GM18499 (cell line): ENCODE results near the gene DDX24.

Experiments used
- ATAC-seq: cut with Tn5 transposase; IDR thresholded peaks from one replicate; pipeline ENCODE4 v1.9.1; 2021; ENCODE audit warnings: moderate number of reproducible peaks; ENCODE audit not compliant: insufficient read depth, unreplicated experiment

DDX24 gene

DNA sequence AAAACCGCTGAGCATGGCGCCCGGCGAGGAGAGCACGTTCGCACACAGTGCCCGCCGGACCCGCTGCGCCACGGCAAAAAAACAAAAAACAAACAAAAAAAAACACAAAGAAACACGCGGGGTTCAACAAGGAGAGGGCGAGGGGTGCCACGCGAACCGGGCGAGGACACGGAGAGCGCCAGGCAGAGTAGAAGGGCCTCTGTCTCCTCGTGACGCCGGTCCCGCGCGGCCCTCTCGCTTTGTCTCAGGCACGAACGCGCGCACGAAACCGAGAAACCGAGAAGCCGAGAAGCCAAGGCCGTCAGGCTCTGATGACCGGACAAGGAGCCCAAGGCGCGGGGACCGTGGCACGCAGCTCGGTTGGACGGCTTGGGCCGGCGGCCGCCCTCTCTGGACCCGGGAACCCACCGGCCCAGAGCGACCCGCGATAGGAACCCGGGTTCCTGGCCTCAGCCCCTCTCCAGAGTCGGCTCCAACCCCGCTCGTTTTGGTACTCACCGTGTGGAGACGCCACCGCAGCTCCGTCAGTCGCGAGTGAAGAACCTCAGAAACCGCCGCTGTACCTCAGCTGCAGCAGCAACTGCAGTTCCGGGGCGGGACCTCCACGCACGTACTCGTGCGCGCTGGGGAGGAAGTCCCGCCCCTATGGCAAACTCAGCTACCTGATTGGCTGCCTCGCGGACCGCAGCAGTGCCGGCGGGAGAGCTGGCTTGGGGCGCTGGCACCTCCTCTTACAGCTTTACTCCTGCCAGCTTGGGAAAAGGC, at the start of gene DDX24, which contains the start of gene IFI27L1:
Gene DDX24 (minus strand): TSS at position 582 of the 765 bp plus-strand sequence. CDS start 1,460 bp downstream, outside the sequence.
Gene IFI27L1 (plus strand): TSS at position 690 of the 765 bp plus-strand sequence. CDS start 15,628 bp downstream, outside the sequence.
- peak; percentile 91 for ATAC-seq

GRCh38 chr14:94129758-94130414, 48.9 kb upstream of the DDX24 start:
- no peak for ATAC-seq

DNA sequence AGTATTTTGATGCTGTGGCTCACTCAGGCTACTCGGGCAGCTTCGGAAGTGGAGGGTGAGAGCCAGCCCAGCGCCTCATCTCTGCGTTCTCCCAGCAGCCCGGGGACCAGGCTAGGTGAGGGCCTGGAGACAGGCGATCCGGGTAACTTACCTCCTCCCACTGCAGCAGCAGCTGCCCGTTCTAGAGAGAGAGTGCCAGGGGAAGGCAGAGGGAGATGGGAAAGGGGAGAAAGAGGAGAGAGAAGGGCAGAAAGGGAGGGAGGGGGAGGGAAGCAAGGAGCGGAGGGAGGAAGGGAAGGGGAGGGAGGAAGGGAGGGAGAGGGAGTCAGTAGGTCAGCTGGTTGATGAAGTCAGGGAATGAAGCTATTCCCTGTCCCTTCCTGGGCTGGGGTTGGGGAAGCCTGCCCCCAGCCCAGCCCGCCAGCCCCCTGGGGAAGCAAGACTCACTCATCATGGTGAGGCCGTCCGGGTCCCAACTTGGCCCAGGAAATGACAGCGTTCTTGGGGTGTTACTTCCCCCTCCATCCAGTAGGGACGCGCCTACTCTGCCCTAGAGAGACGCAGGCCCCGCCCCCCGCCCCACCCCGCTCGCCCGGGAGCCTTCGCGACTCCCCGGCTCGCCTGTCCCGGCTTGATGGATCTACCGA, 48.2 kb upstream of the DDX24 start, which contains the start of gene IFI27L2:
Gene IFI27L2 (minus strand): TSS at position 494 of the 647 bp plus-strand sequence. CDS start 40 bp downstream, at position 454.
- no peak for ATAC-seq

DNA sequence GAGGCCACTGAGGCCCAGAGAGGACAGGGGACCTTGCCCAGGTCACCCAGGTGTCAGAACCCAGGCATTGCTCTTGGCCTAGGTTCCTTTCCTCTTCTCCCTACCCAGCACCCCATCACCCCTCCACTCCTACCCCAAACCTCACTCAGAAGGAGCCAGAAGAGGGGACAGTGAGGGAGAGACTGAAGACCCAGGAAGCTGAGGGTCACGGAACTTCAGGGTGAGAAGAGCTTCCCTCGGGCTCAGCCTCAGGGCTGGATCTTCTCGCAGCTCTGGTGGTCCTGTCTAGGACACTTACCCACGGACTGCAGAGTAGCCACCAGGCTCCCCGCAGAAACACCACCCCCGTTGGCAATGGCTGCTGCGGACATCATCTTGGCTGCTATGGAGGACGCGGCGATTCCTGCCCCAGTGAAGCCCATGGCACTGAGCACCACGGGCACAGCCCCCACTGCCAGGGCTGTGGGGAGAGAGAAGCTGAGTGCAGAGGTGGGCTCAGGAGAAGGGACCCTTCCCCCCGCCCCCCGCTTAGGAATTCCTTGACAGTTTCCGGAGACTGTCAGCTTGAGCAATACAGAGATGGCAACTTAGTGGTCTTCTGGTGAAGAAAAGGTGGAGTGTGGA, 47.3 kb upstream of the DDX24 start:
- no peak for ATAC-seq

DNA sequence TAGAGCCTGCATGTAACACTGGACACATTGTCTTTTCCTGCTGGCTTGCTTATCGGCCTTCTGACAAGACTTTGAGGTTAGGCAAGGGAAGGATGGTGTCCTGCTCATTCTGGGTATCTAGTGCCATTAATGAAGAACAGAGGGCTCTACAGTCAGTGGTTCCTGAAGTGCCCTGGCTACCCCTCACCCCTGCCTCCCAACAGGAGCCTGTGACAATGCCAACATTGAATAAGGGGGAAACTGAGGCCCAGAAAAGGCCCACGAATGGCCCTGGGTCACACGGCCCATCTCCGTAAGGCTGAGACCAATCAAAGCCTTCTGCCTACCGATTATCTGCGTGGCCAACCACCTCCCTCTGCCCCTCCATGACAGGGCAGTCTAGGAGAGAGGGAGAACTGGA, 46.3 kb upstream of the DDX24 start:
- no peak for ATAC-seq

- ATAC-seq = no peak
Observed at GRCh38 chr14:94126800-94127199, 45.8 kb upstream of the DDX24 start.

DNA sequence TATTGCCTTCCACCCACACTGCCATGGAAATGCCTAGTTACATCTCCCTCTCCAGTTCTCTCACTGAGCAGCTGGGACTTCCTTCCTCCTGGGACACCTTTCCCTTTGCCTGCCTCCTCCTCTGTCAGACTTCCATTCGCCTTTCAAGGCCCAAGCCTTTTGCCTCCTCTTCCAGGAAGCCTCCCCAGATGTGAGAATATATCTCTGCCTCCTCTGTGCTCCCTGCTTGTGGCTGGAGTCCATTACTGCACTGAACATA, 45.3 kb upstream of the DDX24 start:
- no peak for ATAC-seq

DNA sequence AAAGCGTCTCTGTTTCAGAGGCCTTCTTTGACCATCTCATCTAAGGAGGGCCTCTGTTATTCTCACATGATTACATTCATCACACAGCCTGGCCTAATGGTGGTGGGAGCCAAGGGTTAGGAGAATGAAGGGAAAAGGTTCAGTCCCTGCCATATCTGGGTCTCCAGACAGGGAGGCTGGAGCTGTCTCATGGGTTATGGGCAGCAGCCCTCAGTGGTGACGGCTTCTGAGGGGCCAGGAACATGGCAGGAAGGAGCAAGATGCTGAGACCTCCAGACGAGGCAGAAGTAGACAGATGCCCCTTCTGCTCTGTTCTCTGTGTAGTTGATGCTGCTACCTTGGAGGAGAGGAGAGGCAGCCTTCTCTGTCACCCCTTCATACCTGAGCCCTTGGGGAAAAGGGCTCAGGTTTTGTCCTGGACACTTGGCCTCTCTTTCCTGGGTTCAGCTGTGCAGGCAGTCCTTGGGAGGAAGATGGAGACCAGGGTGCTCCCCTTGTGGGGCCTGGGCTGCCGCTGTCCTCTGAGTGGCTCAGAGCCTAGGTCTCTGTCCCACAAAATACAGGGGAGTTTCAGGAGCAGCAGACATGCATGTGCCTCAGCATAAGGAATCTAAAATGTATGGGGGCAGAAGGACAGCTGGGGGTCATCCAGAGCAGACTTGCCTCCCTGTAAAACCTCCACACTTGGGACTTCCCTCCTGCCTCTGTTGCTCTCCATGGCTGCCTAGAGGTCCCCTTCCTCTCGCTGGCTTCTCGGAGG, 44.8 kb upstream of the DDX24 start:
- ATAC-seq = no peak

- no peak for ATAC-seq
Observed at GRCh38 chr14:94124582-94125377, 43.8 kb upstream of the DDX24 start.

DNA sequence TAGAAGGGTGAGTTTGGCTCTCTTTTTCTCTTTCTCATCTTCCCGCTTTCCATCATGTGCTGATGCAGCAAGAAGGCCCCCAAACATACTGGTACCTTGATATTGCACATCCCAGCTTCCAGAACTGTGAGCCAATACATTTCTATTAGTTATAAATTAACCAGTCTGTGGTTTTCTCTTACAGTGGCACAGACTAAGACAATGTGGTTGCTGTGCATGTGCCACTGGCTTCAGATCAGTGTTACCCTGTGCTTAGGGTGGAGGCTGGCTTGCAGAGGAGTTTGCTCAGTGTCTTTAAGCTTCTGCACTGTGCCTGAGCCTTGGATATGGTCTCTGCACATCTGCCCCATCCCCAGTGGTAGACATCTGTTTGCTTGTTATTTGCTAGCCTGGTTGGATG, 42.9 kb upstream of the DDX24 start:
- ATAC-seq = no peak

DNA sequence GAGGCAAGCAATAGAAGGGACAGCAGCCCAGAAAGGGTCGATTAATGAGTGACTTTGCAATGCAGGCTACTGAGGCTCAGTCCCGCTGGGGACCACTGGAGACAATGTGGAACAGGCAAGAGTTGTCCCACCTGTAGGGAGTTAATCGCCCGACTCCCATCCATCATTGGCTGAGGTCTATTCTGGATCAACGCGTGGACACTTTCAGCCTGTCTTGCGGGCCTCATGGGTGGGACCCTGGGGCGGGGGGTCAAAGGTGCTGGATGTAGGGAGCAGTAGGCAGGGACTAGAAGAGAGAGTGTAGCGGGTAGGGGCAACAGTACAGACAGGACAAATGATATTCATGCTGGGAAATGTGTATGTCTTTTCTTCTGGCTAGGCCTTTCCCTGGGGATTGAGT, 42.3 kb upstream of the DDX24 start:
- ATAC-seq = no peak

- ATAC-seq = no peak
Observed at GRCh38 chr14:94122438-94122837, 41.4 kb upstream of the DDX24 start.

GRCh38 chr14:94121485-94121884, 40.5 kb upstream of the DDX24 start:
- ATAC-seq = no peak

- ATAC-seq = no peak
Observed at GRCh38 chr14:94120667-94121340, 39.8 kb upstream of the DDX24 start.

DNA sequence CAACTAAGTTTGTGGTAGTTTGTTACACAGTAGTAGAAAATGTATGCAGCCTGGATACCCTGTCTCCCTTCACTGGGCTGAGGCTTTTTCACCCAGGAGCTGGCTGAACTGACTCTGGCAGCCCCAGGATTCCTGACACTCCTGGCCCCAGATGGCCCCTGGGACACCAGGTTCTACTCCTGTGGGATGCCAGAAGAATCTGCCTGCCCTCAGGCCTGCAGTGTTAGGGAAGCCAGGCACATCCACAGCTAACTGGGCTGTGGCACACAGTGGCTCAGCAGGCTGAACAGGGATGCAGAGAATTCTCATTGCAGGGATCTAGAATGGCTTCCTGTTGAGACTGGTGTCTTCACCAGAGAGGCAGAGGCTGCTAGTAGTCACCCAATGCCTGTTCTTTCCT, 38.1 kb upstream of the DDX24 start:
- no peak for ATAC-seq

- ATAC-seq = no peak
Observed at GRCh38 chr14:94117856-94118255, 36.9 kb upstream of the DDX24 start.

DNA sequence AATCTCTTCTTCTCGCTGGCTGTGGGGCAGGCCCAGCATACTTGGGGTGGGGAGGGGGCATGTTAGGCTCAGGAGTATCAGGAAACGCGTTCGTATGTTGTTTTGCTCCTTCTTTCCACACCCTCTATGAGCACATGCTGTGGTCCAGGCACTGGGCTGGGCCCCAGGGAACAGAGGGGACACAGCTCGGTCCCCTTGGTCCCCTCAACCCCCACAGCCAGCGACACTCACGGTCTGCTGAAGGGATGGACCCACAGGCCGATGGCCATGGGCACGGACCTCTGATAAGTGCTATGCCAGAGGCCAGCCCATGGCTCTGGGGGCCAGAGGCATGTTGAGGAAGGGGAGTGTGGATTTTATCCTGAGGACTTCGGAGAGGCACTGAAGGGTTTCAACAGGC, 35.7 kb upstream of the DDX24 start:
- ATAC-seq = no peak

DNA sequence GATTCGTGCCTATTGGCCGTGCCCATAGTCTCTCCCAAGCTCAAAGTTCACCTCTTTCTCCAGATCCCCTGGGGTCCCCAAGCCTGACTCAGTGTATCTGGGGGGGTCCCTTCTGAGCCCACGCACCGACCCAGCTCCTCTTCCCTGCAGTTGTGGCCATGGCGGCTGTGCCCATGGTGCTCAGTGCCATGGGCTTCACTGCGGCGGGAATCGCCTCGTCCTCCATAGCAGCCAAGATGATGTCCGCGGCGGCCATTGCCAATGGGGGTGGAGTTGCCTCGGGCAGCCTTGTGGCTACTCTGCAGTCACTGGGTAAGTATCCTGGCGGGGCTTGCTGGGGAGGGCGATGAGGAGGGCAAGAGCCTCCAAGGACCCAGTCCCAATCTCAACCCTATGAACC, 34.6 kb upstream of the DDX24 start:
- no peak for ATAC-seq

DNA sequence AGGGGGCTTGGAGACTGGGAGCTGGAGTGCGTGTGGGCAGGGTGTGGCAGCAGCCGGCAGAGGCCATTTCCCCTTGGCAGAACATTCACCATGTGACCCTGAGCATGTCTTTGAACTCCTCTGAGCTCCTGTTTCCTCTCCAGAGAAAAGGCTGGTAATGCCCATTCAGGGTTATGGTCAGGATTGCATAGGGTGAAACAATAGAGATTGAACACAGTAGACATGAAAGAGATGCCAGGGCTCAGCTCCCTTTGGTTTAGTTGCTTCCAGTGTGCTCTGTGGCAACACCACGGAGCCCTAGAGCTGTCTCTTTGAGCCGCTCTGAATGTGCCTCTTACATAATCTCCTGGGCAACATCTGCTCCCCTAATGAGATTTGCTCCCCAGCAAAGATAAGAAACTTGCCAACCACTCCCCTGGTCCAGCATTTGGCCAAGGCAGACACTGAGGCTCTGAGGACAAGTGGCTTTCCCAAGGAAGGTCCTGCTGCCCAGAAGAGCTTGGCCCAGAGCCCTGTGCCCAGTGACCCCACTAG, 34.1 kb upstream of the DDX24 start:
- no peak for ATAC-seq
